DOHH2 (cell line): ENCODE data around the gene SLC35F4.

Experiments used
- H3F3A ChIP-seq: fragments of 200-600 bp; sonication (generic), shearing (Covaris generic); 2 replicates; pipeline ENCODE4 v1.6.0; 2016; ENCODE audit warnings: antibody characterized with exemption, mild to moderate bottlenecking; ENCODE audit not compliant: control insufficient read depth, insufficient read depth
- H3K27ac ChIP-seq: fragments of 200-600 bp; sonication (generic); 2 replicates; pipeline ENCODE4 v1.5.1; 2014; ENCODE audit warnings: low read depth, mild to moderate bottlenecking, low read length, moderate library complexity
- H3K27me3 ChIP-seq: fragments of 200-600 bp; sonication (generic); 2 replicates; pipeline ENCODE4 v1.6.1; 2014; ENCODE audit warnings: mild to moderate bottlenecking, low read length, mixed read lengths; ENCODE audit not compliant: control insufficient read depth
- H3K36me3 ChIP-seq: fragments of 200-600 bp; sonication (generic); 2 replicates; pipeline ENCODE4 v1.6.1; 2014; ENCODE audit warnings: mild to moderate bottlenecking, low read length, moderate library complexity, mixed read lengths; ENCODE audit not compliant: control insufficient read depth
- H3K4me1 ChIP-seq: fragments of 200-600 bp; sonication (generic); 2 replicates; pipeline ENCODE4 v1.6.1; 2014; ENCODE audit warnings: mild to moderate bottlenecking, low read length, mixed read lengths; ENCODE audit not compliant: control insufficient read depth
- H3K4me2 ChIP-seq: fragments of 200-600 bp; sonication (generic); 2 replicates; pipeline ENCODE4 v1.6.0; 2014; ENCODE audit warnings: mild to moderate bottlenecking, low read length, moderate library complexity
- H3K4me3 ChIP-seq: fragments of 200-600 bp; sonication (generic); 2 replicates; pipeline ENCODE4 v1.5.1; 2014; ENCODE audit warnings: mild to moderate bottlenecking, low read length, mixed read lengths
- H3K79me2 ChIP-seq: fragments of 200-600 bp; sonication (generic); 2 replicates; pipeline ENCODE4 v1.6.1; 2014; ENCODE audit warnings: mild to moderate bottlenecking, low read length, mixed read lengths; ENCODE audit not compliant: control insufficient read depth
- H3K9me2 ChIP-seq: fragments of 200-600 bp; sonication (generic); replicated peaks from 2 replicates; pipeline ENCODE4 v1.6.1; 2014; ENCODE audit warnings: mild to moderate bottlenecking, low read length, mixed read lengths; ENCODE audit not compliant: control insufficient read depth
- H3K9me3 ChIP-seq: fragments of 200-600 bp; sonication (generic); 2 replicates; pipeline ENCODE4 v1.6.1; 2014; ENCODE audit warnings: antibody characterized with exemption, low read length, mixed read lengths; ENCODE audit not compliant: control insufficient read depth, insufficient read depth
- H4K20me1 ChIP-seq: fragments of 200-600 bp; sonication (generic); 2 replicates; pipeline ENCODE4 v1.6.0; 2014; ENCODE audit warnings: low read depth, mild to moderate bottlenecking, antibody characterized with exemption, low read length, moderate library complexity; ENCODE audit not compliant: control insufficient read depth, insufficient read depth
- CTCF ChIP-seq: fragments of 200-600 bp; sonication (generic); IDR thresholded peaks from one replicate; pipeline ENCODE4 v1.5.1; 2014; ENCODE audit warnings: antibody characterized with exemption, mild to moderate bottlenecking, low read depth, low read length; ENCODE audit not compliant: poor library complexity, severe bottlenecking
- EZH2phosphoT487 ChIP-seq: fragments of 200-600 bp; sonication (generic); IDR thresholded peaks from 2 replicates; pipeline ENCODE4 v1.6.1; 2017; ENCODE audit warnings: borderline replicate concordance, mild to moderate bottlenecking, antibody characterized with exemption, low read length, moderate library complexity, mixed read lengths

The SLC35F4 gene

GRCh38 chr14:57704763-57705162 lies 161.1 kb downstream of the SLC35F4 start:
- no peaks in the 10 kb centered on the region for H3K79me2 ChIP-seq
- no peaks in the 10 kb centered on the region for H3K4me1 ChIP-seq
- H3K4me2 ChIP-seq, result no peak overlapping the region
- no peaks in the 10 kb centered on the region for H4K20me1 ChIP-seq
- no peak overlapping the region for H3K4me3 ChIP-seq
- H3F3A ChIP-seq, result no peaks in the 10 kb centered on the region
- no peaks in the 10 kb centered on the region for H3K9me3 ChIP-seq
- no peaks in the 10 kb centered on the region for H3K36me3 ChIP-seq
- TF ChIP-seq EZH2phosphoT487 (no peak), CTCF (no peak)
- H3K27me3 ChIP-seq, result no peaks in the 10 kb centered on the region
- no peaks in the 10 kb centered on the region for H3K9me2 ChIP-seq
- no peak overlapping the region for H3K27ac ChIP-seq

- Histone ChIP-seq H3K36me3 (no peaks in the 10 kb centered on the region), H3K4me3 (no peak overlapping the region), H3K27me3 (no peaks in the 10 kb centered on the region), H3K4me2 (no peak overlapping the region), H3F3A (no peaks in the 10 kb centered on the region), H3K9me3 (no peaks in the 10 kb centered on the region), H4K20me1 (no peaks in the 10 kb centered on the region), H3K79me2 (no peaks in the 10 kb centered on the region), H3K4me1 (no peaks in the 10 kb centered on the region), H3K27ac (no peak overlapping the region), H3K9me2 (no peaks in the 10 kb centered on the region)
- TF ChIP-seq EZH2phosphoT487, result no peak
- no peak for TF ChIP-seq CTCF
Observed at GRCh38 chr14:57699947-57700346, 165.9 kb downstream of the SLC35F4 start.

- Histone ChIP-seq H3K79me2 (no peaks in the 10 kb centered on the region), H3K27me3 (no peaks in the 10 kb centered on the region), H3K4me1 (no peaks in the 10 kb centered on the region), H3K36me3 (no peaks in the 10 kb centered on the region), H3K4me2 (no peak overlapping the region), H3K4me3 (no peak overlapping the region), H3K27ac (no peak overlapping the region), H3K9me3 (no peaks in the 10 kb centered on the region), H3K9me2 (no peaks in the 10 kb centered on the region), H3F3A (no peaks in the 10 kb centered on the region), H4K20me1 (no peaks in the 10 kb centered on the region)
- TF ChIP-seq EZH2phosphoT487 (no peak), CTCF (peak; percentile 48)
Observed at GRCh38 chr14:57692671-57693070, 173.2 kb downstream of the SLC35F4 start.

GRCh38 chr14:57687416-57687815 lies 178.5 kb downstream of the SLC35F4 start:
- Histone ChIP-seq H3F3A (no peaks in the 10 kb centered on the region), H4K20me1 (no peaks in the 10 kb centered on the region), H3K36me3 (no peaks in the 10 kb centered on the region), H3K4me1 (no peaks in the 10 kb centered on the region), H3K27me3 (no peaks in the 10 kb centered on the region), H3K9me3 (no peaks in the 10 kb centered on the region), H3K27ac (no peak overlapping the region), H3K79me2 (no peaks in the 10 kb centered on the region), H3K9me2 (no peaks in the 10 kb centered on the region), H3K4me2 (no peak overlapping the region), H3K4me3 (no peak overlapping the region)
- TF ChIP-seq CTCF (no peak), EZH2phosphoT487 (no peak)
